NCI-H2029 treated with DMSO at 0.1 percent for 48 hours (cell line): ENCODE results near the gene INTS2.
"Not testable (repeated sequence)": the region's sequence is repeated elsewhere in the genome, so short reads cannot be mapped to it uniquely, and the experiment has no call there.

Experiments
- DNase-seq: peaks from one replicate; lab custom pipeline; 2025; lab: John Stamatoyannopoulos, UW

Gene INTS2, protein sequence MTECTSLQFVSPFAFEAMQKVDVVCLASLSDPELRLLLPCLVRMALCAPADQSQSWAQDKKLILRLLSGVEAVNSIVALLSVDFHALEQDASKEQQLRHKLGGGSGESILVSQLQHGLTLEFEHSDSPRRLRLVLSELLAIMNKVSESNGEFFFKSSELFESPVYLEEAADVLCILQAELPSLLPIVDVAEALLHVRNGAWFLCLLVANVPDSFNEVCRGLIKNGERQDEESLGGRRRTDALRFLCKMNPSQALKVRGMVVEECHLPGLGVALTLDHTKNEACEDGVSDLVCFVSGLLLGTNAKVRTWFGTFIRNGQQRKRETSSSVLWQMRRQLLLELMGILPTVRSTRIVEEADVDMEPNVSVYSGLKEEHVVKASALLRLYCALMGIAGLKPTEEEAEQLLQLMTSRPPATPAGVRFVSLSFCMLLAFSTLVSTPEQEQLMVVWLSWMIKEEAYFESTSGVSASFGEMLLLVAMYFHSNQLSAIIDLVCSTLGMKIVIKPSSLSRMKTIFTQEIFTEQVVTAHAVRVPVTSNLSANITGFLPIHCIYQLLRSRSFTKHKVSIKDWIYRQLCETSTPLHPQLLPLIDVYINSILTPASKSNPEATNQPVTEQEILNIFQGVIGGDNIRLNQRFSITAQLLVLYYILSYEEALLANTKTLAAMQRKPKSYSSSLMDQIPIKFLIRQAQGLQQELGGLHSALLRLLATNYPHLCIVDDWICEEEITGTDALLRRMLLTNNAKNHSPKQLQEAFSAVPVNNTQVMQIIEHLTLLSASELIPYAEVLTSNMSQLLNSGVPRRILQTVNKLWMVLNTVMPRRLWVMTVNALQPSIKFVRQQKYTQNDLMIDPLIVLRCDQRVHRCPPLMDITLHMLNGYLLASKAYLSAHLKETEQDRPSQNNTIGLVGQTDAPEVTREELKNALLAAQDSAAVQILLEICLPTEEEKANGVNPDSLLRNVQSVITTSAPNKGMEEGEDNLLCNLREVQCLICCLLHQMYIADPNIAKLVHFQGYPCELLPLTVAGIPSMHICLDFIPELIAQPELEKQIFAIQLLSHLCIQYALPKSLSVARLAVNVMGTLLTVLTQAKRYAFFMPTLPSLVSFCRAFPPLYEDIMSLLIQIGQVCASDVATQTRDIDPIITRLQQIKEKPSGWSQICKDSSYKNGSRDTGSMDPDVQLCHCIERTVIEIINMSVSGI

DNA sequence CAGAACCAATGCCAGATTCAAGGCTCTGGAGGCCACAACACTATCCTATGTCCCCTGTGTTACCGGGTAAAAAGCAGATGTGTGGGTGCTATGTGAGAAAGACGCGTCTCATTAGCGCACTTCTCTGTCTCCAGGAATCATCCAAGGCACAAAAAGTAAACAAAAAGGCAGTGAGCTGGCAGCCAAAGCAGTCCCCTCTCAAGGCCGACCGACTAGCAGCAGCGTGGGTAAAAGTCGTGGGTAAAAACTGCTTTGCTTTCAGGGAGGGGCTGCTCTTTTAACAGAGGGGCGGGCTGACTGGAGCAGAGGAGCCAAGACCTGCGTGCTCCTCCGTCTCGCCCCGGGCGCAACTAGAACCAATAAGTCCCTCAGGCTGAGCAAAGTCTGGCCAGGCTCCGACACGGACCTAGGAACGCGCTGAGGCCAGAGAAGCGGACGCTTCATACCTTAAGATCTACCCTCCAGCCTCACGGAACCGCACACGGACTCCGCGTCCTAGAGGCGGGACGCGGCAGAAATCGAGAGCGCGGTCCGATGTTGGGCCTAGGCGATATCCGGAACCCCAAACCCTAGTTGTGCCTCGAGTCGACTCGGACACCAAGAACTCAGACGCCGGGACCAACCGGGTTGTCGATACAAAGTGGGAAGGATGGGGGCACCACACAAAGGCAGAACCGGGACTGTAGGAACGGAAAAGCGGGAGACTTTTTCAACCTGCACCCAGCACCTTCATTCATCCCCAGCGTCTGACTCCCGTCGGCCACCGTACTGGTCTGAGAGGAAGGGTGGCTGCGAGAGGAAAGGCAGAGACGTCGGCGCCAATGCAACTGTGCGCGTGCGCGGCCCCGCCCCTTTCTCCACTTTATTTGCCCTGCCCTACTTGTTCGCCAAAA lies at the start of gene INTS2:
INTS2 (minus strand) TSS at position 775 of the 893 bp plus-strand sequence. CDS start 1,338 bp downstream, outside the sequence.
- peak; percentile 49 for DNase-seq

DNA sequence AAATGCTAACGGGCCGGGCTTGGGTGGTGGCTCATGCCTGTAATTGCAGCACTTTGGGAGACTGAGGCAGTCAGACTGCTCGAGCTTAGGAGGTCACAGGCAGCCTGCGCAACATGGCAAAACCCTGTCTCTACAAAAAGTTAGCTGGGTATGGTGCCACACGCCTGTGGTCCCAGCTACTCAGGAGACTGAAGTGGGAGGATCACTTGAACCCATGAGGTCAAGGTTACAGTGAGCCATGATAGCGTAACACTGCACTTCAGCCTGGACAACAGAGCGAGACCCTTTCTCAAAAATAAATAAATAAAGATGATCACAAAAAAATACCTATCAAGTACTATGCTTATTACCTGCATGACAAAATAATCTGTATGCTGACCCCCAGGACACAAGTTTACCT lies 46.3 kb upstream of the INTS2 start:
- no peak for DNase-seq

DNA sequence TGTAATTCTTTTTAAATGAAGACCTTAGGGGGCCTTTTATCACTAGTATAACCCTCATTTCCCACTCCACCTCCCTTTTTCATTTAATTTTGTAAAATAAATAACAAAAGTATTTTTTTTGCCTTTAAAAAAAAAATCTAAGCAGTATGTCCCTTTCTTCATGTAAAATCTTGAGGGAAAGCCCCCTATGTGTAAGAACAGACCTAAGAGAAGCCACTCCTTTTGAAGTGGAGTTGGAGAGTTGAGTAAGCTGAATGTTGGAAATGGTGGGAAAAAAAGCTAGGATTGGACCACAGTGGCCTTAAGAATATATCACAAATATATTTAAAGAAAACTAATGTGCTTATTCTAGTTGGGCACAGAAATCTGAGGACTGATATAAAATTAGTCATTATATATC lies 44.5 kb upstream of the INTS2 start:
- no peak for DNase-seq

DNA sequence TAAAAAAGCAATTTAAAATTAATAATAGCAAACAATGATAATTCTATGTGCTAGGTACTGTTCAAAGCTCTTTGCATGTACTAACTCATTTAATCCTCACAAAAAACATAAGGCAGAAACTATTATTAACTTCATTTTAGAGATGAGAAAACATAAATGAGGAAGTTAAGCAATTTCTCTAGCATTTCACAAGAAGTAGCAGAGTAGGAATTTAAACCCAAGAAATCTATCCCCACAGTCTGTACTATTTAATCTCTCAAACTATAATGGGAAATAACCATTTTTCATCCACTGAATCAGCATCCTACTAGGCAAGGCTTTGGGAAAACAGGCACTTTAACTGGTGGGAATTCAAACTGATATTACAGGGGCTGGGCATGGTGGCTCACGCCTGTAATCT lies 42.2 kb upstream of the INTS2 start:
- DNase-seq = no peak

DNA sequence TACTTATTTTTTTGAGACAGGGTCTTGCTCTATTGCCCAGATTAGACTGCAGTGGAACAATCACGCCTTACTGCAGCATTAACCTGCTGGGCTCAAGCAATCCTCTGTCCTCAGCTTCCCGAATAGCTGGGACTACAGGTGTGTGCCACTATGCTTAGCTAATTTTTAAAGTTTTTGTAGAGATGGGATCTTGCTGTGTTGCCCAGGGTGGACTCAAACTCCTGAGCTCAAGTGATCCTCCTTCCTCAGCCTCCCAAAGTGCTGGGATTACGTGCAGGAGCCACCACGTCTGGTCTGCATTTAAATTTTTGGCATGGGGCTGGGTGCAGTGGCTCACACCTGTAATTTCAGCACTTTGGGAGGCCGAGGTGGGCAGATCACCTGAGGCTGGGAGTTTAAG lies 41.0 kb upstream of the INTS2 start:
- DNase-seq = no peak

DNA sequence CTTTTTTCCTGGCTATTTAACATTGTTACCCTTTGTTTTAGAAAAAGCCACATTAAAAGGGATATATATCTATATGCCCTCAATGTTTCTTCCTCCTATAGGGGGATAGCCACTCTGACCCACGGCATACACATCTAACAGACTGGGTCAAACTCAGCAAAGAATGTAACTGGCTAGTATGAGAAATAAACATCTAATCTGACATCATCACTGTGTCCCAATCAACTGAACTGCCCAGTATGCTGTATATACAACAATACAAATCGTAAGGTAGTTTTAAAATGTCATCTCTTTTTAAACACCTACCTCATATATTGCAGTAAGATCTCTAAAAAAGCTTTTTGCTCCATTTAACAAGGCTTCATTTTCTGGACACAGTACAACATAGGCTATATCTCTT lies 39.9 kb upstream of the INTS2 start:
- DNase-seq = no peak

DNA sequence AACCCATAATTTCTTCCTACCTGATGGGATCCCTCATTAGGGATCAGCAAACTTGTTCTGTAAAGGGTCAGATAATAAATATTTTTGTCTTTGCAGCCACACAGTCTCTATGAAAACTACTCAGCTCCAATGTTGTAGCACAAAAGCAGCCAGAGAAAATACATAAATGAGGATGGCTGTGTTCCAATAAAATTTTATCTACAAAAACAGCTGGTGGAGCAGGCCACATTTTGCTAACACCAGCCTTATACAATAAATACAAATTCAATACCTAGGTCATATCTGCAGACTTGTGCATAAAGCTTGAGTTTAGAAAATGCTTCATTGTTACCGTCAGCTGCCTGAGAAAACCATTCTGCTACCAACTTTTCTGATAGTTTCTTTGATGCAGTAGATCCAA lies 38.4 kb upstream of the INTS2 start:
- no peak for DNase-seq

DNA sequence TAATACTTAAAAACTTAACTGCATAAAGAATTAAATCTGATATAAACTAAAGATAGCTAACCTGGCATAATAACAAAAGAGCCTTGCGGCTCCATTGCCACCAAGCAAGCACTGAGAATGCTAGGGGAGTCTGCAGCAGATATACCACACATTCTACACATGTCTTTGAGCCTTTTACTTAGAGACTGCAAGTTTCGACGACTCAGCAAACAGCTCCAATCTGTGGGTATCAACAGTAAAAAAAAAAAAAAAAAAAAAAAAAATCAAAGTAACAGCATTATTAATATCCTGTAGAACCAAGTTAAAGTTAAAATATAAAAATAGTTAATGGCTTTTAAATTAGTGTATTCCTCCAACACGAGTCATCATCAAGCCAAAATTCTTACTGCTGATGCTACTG lies 27.8 kb upstream of the INTS2 start:
- DNase-seq = no peak

DNA sequence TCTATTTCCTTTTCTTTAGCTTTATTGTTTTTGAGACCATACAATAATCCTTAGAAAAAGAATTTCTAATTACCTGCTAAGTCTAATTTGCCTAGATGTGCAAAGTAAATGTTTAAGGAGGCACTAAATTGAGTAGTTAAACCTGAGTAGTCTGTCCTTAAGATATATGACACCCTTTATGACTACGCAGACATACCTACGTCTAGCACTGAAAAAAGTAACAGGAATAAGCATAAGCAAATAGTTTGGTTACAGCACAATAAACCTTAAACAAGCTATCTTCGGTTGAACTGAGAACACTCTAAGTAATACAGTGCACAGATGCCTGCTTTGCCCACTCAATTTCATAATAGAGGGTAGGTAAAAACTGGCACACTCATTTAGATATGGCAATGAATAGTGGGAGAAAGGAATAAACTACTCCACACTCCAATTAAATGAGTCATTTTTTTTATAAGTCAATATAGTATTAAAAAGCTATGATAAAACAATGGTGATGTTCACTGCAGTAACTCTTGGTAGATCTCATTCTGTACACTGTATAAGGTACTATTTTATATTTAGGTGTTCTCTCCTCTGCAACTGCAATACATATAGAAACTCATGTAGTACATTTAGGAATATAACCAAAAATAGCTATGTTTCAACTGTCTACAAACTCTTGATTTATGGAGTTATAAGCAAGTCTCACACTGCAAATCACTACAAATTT lies 19.7 kb upstream of the INTS2 start:
- DNase-seq = no peak

DNA sequence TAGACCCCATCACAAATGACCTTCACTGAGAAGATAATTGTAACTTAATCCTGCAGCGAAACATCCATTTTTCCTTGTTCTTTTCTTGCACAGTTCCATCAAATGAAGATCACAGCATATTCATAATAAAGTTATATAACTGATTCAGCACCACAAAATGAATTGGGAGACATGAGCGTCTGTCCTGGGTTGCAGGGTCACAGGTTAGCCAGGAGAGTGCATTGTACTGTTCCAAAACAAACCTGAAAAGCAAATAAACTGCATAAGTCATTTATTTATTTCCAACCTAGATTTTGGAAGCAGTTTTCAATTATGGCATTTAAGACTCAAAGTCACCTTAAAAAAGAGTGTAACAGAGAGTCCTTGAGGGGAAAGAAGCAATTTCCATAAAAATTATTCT lies 18.6 kb upstream of the INTS2 start:
- no peak for DNase-seq

DNA sequence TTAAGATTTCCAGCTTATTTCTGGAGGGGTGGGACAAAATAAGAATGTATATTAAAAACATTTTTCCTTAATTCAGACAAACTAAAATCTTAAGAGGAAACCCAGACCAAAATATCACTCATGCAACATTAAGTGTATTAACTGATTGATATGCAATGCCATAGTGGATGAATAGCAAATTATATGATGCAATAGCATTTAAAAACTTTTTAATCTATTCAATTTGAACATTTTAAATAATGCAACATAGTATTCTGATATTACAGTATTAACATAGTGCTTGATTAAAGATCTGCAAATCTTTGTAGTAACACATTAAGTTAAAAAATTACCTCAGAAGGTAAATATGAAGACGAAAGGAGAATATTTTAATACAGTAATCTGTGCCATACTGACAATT lies 15.3 kb upstream of the INTS2 start:
- no peak for DNase-seq

DNA sequence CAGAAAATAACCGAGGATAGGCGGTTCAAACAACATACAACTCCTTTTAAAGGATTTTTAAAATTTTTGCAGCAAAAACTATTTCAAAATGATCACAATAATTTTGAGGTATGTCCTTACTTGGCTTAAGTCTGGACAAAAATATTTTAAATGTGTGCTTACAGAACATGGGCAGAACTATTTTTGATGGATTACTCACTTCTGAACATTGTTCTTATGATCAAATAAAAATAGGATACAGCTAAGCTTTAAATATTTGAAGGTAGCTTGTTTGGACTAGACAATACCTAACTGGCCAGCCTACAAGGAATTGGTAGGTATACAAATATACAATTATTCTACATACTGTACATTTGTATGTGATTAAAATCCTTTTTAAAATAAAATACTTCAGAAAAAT lies 14.3 kb upstream of the INTS2 start:
- DNase-seq = no peak

DNA sequence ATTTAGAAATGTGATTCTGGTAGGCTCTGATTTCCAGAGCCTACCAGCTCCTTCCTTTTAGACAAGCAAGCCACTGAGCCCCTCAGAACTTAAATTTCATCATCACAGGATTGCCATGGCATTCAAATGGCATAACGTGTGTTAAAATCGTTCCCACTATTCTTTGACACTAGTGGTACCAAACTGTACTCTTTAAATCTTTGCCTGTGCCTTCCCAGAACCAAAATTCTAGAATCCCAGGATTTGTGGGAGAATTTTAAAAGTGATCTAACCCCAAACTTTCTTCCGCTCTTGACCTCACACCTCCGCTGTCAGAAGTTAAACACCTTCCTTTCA lies 287 bp upstream of the INTS2 start:
- DNase-seq = no peak

DNA sequence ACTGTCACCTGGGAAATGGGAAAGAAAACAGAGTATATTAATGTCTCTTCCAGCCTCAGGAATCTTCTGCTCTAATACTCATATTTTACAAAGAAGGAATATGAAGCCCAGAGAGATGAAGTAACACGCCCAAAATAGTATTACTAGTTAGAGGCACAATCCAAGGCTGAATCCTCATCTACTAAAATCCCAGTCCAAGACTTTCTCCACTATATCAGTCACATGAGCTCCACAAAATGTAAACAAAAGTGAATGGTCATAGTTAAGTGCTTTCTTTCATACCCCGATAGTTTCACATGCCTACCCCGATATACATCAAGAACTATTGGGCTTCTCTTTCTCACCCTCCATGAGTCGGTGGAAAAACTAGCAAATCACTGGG lies 965 bp downstream of the INTS2 start:
- DNase-seq = no peak

DNA sequence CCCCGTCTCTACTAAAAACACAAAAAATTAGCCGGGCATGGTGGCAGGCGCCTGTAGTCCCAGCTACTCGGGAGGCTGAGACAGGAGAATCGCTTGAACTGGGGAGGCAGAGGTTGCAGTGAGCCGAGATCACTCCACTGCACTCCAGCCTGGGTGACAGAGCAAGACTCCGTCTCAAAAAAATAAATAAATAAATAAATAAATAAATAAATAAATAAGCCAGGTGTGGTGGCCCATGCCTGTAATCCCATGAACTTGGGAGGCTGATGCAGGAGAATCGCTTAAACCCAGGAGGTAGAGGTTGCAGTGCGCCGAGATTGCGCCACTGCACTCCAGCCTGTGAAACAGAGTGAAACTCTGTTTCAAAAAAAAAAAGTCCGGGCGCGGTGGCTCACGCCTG lies 12.6 kb downstream of the INTS2 start:
- DNase-seq = not testable (repeated sequence)

DNA sequence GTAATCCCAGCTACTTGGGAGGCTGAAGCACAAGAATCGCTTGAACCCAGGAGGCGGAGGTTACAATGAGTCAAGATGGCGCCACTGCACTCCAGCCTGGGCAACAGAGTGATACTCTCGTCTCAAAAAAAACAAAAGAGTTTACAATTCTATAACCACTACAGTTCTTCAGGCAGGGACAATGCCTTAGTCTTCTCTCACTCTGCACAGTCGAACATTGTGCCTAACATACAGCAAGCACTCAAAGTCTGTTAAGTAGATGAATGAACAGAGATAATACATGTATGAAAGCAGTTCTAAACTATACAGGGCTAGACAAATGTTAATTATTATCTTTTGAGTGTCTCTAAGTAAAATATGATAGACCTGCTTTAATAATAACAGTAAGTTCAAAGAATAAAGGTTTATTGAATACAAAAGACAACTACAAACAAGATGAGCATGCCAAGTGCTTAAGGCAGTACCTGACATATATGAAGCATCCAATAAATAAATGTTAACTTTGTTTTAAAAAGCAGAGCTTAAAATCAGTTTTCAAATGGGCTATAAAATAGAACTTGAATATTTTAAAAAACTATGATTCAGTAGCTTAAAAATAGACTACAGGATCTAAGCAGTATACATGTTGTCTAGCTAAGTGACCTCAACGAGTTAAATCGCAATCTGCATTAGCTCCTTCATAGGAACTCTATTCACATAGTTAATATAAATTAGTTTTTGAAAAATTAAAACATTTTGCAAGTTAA lies 19.3 kb downstream of the INTS2 start:
- no peak for DNase-seq

DNA sequence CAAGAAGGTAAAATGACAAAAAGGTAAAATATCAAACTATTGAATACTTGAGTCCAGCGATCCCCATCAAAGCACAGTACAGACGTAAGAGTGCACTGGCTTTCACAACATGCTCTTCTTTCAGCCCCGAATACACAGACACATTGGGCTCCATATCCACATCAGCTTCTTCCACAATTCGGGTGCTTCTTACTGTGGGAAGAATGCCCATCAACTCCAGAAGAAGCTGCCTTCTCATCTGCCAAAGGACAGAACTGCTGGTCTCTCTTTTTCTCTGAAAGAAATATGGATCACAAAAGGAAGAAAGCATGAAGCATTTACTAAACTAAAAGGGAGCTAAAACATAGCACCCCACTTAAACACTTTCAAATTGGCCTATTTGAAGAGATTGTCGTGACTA lies 20.4 kb downstream of the INTS2 start:
- DNase-seq = no peak

DNA sequence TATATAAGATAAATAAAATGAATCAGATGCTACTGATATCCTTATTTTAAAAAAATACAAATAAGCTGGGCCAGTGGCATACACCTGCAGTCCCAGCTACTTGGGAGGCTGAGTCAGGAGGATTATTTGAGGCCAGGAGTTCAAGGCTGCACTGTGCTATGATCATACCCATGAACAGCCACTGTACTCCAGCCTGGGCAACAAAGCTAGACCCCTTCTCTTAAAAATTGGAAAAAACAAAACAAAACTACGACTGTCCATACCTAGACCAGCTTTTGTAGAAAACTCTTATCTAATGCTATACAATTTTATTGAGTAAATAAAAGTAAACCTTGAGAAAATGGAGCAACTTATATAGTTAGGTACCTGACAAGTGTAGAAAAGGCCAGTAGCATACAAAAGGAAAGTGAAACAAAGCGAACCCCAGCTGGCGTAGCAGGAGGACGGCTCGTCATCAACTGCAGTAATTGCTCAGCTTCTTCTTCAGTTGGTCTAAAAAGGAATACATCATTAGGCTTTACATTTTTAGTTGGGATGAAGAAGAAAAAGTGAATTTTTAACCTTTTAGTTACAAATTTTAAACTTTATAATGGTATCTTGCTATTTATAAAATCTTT lies 23.6 kb downstream of the INTS2 start:
- no peak for DNase-seq

DNA sequence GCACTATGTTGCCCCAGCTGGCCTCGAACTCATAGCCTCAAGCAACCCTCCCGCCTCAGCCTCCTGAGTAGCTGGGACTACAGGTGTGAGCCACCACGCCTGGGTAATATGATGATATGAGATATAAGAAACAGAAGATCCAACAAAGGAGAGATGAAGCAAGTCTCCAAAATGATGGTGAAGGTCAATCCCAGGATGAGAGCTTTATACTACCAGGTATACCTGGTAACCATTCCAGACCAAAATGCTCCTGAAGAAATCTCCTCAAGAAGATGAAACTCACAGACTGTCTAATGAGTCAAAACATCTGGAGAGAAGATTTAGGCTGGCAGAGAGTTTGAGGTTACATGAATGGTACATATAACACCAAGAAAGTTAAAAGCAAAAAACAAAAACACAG lies 24.5 kb downstream of the INTS2 start:
- DNase-seq = no peak
